Measurements from ENCODE around the gene SKOR2.

DNA sequence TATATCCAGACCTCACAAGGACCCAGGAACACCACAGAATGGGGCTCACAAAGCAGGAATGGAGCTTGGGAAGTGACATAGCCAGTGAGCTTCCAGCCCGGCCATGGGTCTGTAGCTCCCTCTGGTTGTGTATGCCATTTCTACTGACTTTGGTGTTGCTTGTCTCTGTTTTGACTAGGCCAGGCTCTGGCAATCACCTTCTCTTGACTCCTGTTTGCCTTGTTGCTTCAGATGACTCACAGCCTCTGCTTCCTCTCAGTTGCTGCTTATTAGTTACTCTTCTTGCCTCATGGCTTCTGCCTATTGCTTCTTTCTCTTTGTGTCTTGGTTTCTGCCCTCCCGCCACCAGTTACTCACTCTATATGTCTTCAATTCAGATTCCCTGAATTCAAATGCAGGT, 59.5 kb downstream of the SKOR2 start:
- TF ChIP-seq, protein P1, sequence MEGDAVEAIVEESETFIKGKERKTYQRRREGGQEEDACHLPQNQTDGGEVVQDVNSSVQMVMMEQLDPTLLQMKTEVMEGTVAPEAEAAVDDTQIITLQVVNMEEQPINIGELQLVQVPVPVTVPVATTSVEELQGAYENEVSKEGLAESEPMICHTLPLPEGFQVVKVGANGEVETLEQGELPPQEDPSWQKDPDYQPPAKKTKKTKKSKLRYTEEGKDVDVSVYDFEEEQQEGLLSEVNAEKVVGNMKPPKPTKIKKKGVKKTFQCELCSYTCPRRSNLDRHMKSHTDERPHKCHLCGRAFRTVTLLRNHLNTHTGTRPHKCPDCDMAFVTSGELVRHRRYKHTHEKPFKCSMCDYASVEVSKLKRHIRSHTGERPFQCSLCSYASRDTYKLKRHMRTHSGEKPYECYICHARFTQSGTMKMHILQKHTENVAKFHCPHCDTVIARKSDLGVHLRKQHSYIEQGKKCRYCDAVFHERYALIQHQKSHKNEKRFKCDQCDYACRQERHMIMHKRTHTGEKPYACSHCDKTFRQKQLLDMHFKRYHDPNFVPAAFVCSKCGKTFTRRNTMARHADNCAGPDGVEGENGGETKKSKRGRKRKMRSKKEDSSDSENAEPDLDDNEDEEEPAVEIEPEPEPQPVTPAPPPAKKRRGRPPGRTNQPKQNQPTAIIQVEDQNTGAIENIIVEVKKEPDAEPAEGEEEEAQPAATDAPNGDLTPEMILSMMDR (IDR thresholded peaks at IDR 0.05): no peak
- no peak for TF ChIP-seq POLR2A (IDR thresholded peaks at IDR 0.05)

Measured in esophagus squamous epithelium (tissue), 4 donors.